Loucy (cell line): ENCODE measurements around the gene DBT.

Experiments used
- EZH2phosphoT487 ChIP-seq: fragments of 200-600 bp; IDR thresholded peaks from 2 replicates; pipeline ENCODE4 v1.6.1; 2018; ENCODE audit warnings: antibody characterized with exemption, mild to moderate bottlenecking, moderate library complexity, borderline replicate concordance
- TF ChIP-seq, protein P1 (sequence below): fragments of 200-600 bp; sonication (generic); conservative IDR thresholded peaks from 2 replicates; pipeline ENCODE4 v1.5.1; 2014; ENCODE audit warnings: mild to moderate bottlenecking, antibody characterized with exemption, low read length

DNA sequence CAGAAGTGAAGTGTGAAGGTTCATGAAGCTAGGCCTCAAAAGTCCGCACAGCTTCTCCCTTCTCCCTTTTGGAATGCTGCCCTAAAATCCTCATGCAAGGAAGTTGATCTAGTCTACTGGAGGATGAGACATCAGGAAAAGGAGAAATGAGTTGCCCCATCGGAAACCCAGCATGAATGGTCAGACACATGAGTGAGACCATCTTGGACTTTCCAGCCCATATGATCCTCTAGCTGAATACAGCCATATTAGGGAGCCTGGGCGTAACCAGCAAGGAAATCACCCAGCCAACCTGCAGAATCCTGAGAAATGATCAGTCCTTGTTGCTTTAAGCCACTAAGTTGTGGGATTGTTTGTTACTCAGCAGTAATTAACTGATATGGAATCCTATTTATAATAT, 12.5 kb downstream of the DBT start:
- TF ChIP-seq, protein P1, sequence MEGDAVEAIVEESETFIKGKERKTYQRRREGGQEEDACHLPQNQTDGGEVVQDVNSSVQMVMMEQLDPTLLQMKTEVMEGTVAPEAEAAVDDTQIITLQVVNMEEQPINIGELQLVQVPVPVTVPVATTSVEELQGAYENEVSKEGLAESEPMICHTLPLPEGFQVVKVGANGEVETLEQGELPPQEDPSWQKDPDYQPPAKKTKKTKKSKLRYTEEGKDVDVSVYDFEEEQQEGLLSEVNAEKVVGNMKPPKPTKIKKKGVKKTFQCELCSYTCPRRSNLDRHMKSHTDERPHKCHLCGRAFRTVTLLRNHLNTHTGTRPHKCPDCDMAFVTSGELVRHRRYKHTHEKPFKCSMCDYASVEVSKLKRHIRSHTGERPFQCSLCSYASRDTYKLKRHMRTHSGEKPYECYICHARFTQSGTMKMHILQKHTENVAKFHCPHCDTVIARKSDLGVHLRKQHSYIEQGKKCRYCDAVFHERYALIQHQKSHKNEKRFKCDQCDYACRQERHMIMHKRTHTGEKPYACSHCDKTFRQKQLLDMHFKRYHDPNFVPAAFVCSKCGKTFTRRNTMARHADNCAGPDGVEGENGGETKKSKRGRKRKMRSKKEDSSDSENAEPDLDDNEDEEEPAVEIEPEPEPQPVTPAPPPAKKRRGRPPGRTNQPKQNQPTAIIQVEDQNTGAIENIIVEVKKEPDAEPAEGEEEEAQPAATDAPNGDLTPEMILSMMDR, result no peak
- TF ChIP-seq EZH2phosphoT487, result no peak
